M059J (cell line): ENCODE measurements around the gene WWC2. TPM values are rescaled to one million over a fixed set of nuclear protein-coding genes. Genes with fewer than 3 reads are reported as not detected.
A peak's percentile ranks its signal among the peaks of the same experiment; 100 is the strongest.

ENCODE experiments used
- DNase-seq: peaks from one replicate; pipeline ENCODE4 v3.0.0-alpha.2; 2012; ENCODE audit warnings: low read depth
- total RNA-seq: library from RNA; depleted of rRNA; stranded (reverse); fragments of >200 nt; shearing (Covaris generic); gene quantifications from 2 replicates; pipeline ENCODE4 v1.2.3, GENCODE V29; 2014; rRNA removed

The WWC2 gene
- total RNA-seq, 1 experiment from 2014 or later: 16.7 TPM

- DNase-seq: no peak
Measured at GRCh38 chr4:183354219-183354618, 255.2 kb downstream of the WWC2 start.

GRCh38 chr4:183355405-183355804 is 256.3 kb downstream of the WWC2 start:
- peak; percentile 93 for DNase-seq

GRCh38 chr4:183356173-183356830 is 257.2 kb downstream of the WWC2 start:
- no peak for DNase-seq

GRCh38 chr4:183356931-183357675 is 258.0 kb downstream of the WWC2 start:
- no peak for DNase-seq

- no peak for DNase-seq
Measured at GRCh38 chr4:183358215-183358755, 259.2 kb downstream of the WWC2 start.

- peak; percentile 85 for DNase-seq
Measured at GRCh38 chr4:183360161-183360919, 261.3 kb downstream of the WWC2 start.

GRCh38 chr4:183362036-183362435 is 263.0 kb downstream of the WWC2 start:
- DNase-seq: no peak

GRCh38 chr4:183362916-183363542 is 264.0 kb downstream of the WWC2 start:
- no peak for DNase-seq

GRCh38 chr4:183364025-183364424 is 265.0 kb downstream of the WWC2 start:
- DNase-seq: no peak

- no peak for DNase-seq
Measured at GRCh38 chr4:183366206-183366835, 267.3 kb downstream of the WWC2 start.

- no peak for DNase-seq
Measured at GRCh38 chr4:183369073-183369472, 270.0 kb downstream of the WWC2 start.

Other genes starting within 250 kb of the WWC2 start
- gene DCTD, start 181.9 kb upstream of the WWC2 start, total RNA-seq: 65.9 and 91.5 TPM in 2 replicates
- 0.05 TPM in 1 of 2 replicates, not detected in the other for gene CLDN22, start 221.0 kb downstream of the WWC2 start, total RNA-seq
- not detected in 2 replicates for gene CLDN24, start 223.2 kb downstream of the WWC2 start, total RNA-seq